Thymus (tissue), 11 donors: ENCODE results near the gene SEC14L6. TPM values are rescaled to one million over a fixed set of nuclear protein-coding genes. Genes with fewer than 3 reads are reported as not detected.

Experiments used
- DNase-seq, 9 donors: peaks; one replicate each; pipeline ENCODE4 v3.0.0-alpha.2; 2013; ENCODE audit warnings: low spot score in 9 of 9, low read depth in 6 of 9, missing footprints in 1 of 9
- H3K27ac ChIP-seq, 2 donors: one replicate each; pipeline ENCODE4 v1.5.1; 2013; ENCODE audit warnings: control low read depth in 1 of 2, low read depth in 1 of 2, low read length in 1 of 2, mild to moderate bottlenecking in 1 of 2, moderate library complexity in 1 of 2
- H3K27me3 ChIP-seq, 2 donors: one replicate each; pipeline ENCODE4 v1.5.1; 2013; ENCODE audit warnings: low read length in 1 of 2; ENCODE audit not compliant: control insufficient read depth in 2 of 2, insufficient read depth in 1 of 2
- H3K36me3 ChIP-seq, 2 donors: one replicate each; pipeline ENCODE4 v1.5.1; 2013; ENCODE audit warnings: low read length in 1 of 2, mild to moderate bottlenecking in 1 of 2, moderate library complexity in 1 of 2; ENCODE audit not compliant: control insufficient read depth in 2 of 2, insufficient read depth in 2 of 2
- H3K4me1 ChIP-seq, 2 donors: one replicate each; pipeline ENCODE4 v1.5.1; 2013; ENCODE audit warnings: low read length in 2 of 2; ENCODE audit not compliant: control insufficient read depth in 2 of 2, insufficient read depth in 2 of 2
- H3K4me3 ChIP-seq, 2 donors: one replicate each; pipeline ENCODE4 v1.5.1; 2013; ENCODE audit warnings: low read length in 2 of 2, control low read depth in 1 of 2, mild to moderate bottlenecking in 1 of 2
- H3K9me3 ChIP-seq, 2 donors: one replicate each; pipeline ENCODE4 v1.5.1; 2013; ENCODE audit warnings: low read length in 1 of 2, mild to moderate bottlenecking in 1 of 2; ENCODE audit not compliant: control insufficient read depth in 2 of 2, insufficient read depth in 1 of 2
- WGBS: extraction: QIAGEN DNeasy Blood & Tissue Kit; methylation state at CpG from one replicate; pipeline ENCODE4 v1.1.7; 2013; 5-methylcytosine and 5-hydroxymethylcytosine counted together
- polyA plus RNA-seq: library from polyadenylated mRNA; stranded (reverse); fragments of 200-250 nt; gene quantifications from one replicate; pipeline ENCODE4 v1.2.3, GENCODE V29; 2013
- total RNA-seq: library from RNA; stranded (reverse); fragments of 120-200 nt; gene quantifications from one replicate; pipeline ENCODE4 v1.2.4, GENCODE V29; 2013
- donor health status: healthy.

SEC14L6 gene
- total and polyA plus RNA-seq, 2 donors: 0.24 to 0.39 TPM

DNA sequence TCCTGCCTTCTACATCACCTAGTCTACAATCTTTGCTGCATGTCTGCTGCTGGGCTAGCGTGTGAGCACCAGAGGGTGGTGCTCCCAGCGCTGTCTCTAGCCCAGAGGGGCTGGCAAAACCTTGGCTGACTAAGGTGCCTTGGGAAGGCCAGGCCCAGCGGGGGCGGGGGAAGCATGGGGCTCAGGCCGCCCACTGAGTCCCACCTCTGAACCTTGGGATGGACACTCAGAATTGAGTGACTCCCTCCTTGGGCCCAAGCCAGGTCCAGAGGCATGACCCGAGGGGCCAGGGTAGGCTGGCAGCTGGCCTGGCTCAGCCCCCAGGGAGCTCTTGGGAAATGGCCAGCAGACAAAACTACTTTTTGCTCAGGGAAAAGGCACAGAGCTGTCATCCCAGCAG is 35.5 kb upstream of the SEC14L6 start:
- no peaks in the 10 kb centered on the region for H3K27me3 ChIP-seq
- H3K4me3 ChIP-seq: no peak overlapping the region
- H3K36me3 ChIP-seq: peaks cover 89 to 94% of the 10 kb centered on the region in 2 donors
- H3K27ac ChIP-seq: no peak overlapping the region
- 95% methylated on average over 6 of the region's 6 CpGs for WGBS
- DNase-seq: no peak
- no peaks in the 10 kb centered on the region for H3K4me1 ChIP-seq
- H3K9me3 ChIP-seq: peaks cover 0 to 1% of the 10 kb centered on the region in 2 donors

GRCh38 chr22:30580896-30581295 is 34.4 kb upstream of the SEC14L6 start:
- Histone ChIP-seq H3K9me3 (peaks cover 0 to 1% of the 10 kb centered on the region in 2 donors), H3K4me1 (no peaks in the 10 kb centered on the region), H3K4me3 (no peak overlapping the region), H3K36me3 (peaks cover 88 to 90% of the 10 kb centered on the region in 2 donors), H3K27me3 (peaks cover 0 to under 1% of the 10 kb centered on the region in 2 donors), H3K27ac (no peak overlapping the region)
- 97% methylated on average over 6 of the region's 6 CpGs for WGBS
- DNase-seq: no peak

DNA sequence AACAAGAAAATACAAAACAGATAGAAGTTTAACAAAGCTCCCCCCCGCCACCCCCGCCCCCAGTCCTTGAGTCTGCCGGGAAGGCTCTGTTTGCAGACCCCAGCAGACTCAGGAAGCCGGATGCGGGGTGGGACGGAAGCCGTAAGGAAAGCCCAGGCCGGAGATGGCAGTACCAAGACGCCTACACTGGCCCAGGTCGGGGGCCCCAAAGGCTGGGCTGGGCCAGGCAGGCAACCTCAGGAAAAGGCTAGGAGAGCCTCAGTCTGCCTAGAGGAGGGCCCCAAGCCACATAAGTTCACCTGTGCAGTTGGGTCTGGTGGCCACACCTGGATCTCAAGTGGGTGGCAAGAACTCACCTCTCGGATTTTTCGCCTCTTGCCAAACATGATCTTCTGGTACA is 31.9 kb upstream of the SEC14L6 start:
- H3K4me1 ChIP-seq: peaks cover 0 to 2% of the 10 kb centered on the region in 2 donors
- no peak overlapping the region for H3K4me3 ChIP-seq
- peaks cover 70 to 74% of the 10 kb centered on the region in 2 donors for H3K36me3 ChIP-seq
- 98% methylated on average over 12 of the region's 12 CpGs for WGBS
- no peak overlapping the region for H3K27ac ChIP-seq
- peaks cover 18 to 22% of the 10 kb centered on the region in 2 donors for H3K27me3 ChIP-seq
- H3K9me3 ChIP-seq: peaks cover 0 to 1% of the 10 kb centered on the region in 2 donors
- DNase-seq: no peak

- Histone ChIP-seq H3K27me3 (peaks cover 19 to 44% of the 10 kb centered on the region in 2 donors), H3K4me3 (no peak overlapping the region), H3K27ac (no peak overlapping the region), H3K4me1 (peaks cover 0 to 2% of the 10 kb centered on the region in 2 donors), H3K9me3 (peaks cover 0 to 1% of the 10 kb centered on the region in 2 donors), H3K36me3 (peaks cover 45 to 47% of the 10 kb centered on the region in 2 donors)
- 90% methylated on average over 15 of the region's 15 CpGs for whole genome bisulfite sequencing
- no peak for DNase-seq
These were observed 29.3 kb upstream of the SEC14L6 start for GRCh38 chr22:30575859-30576258.

GRCh38 chr22:30574997-30575671 is 28.6 kb upstream of the SEC14L6 start:
- peaks cover 0 to 2% of the 10 kb centered on the region in 2 donors for H3K4me1 ChIP-seq
- no peak overlapping the region for H3K4me3 ChIP-seq
- H3K27ac ChIP-seq: no peak overlapping the region
- 86% methylated on average over 12 of the region's 12 CpGs for WGBS
- peaks cover 38 to 40% of the 10 kb centered on the region in 2 donors for H3K36me3 ChIP-seq
- H3K27me3 ChIP-seq: peaks cover 19 to 44% of the 10 kb centered on the region in 2 donors
- no peak for DNase-seq
- H3K9me3 ChIP-seq: no peaks in the 10 kb centered on the region

DNA sequence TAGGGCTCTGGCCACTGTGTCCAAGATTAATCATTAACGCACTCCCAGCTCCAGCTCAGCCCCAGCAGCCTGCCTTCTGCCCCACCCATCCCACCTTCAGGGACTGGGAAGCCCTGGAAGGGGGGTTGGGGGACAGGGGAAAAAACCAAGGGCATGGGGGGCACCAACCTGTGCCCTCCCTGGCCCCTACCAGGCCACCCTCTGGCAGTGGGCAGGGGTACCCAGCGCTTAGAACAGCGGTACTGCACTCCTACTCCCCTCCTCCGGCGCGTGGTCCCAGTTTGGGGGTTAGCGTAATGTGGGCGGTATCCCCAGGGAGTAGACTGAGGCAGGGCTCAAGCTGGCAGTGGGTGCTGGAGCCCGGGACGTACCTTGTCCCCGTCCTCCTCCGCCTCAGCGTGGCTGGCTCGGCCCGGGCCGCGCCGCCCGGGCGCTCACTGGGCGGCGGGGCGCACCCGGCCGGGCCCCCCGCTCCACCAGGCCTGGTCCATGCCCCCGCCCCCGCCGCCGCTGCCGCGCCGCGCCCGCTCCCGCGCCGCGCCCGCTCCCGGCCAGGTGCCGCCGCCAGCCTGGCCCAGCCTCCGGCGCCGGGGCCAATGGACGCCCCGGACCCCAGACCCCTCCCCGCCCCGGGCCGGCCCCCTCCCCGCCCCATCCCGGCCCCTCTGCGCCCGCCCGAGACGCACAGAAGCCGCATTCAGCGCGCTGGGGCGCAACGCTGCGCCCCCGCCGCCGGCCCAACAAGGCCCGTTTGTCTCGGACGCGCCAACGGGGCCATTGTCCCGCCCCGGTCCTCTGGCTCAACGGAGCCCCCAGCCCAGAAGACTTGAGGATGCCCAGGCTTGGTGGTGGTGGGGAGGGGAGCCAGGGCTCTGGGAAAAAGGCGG is 27.8 kb upstream of the SEC14L6 start, which contains the start of gene GAL3ST1:
Gene GAL3ST1 (minus strand): TSS at position 571 of the 887 bp plus-strand sequence. CDS start 17,273 bp downstream, outside the sequence.
- H3K27me3 ChIP-seq: peaks cover 19 to 46% of the 10 kb centered on the region in 2 donors
- H3K27ac ChIP-seq: no peak within 1 kb of the TSS
- H3K4me3 ChIP-seq: no peak within 1 kb of the TSS
- H3K4me1 ChIP-seq: peaks cover 0 to 2% of the 10 kb centered on the region in 2 donors
- no peak for DNase-seq
- WGBS: 12% methylated on average over 75 of the region's 75 CpGs
- no peaks in the 10 kb centered on the region for H3K9me3 ChIP-seq
- H3K36me3 ChIP-seq: peaks cover 31 to 32% of the 10 kb centered on the region in 2 donors

- Histone ChIP-seq H3K4me1 (peaks cover 0 to 2% of the 10 kb centered on the region in 2 donors), H3K36me3 (peaks cover 24 to 25% of the 10 kb centered on the region in 2 donors), H3K9me3 (no peaks in the 10 kb centered on the region), H3K4me3 (no peak overlapping the region), H3K27me3 (peaks cover 19 to 48% of the 10 kb centered on the region in 2 donors), H3K27ac (no peak overlapping the region)
- no peak for DNase-seq
- WGBS: 65% methylated on average over 7 of the region's 7 CpGs
These were observed 27.1 kb upstream of the SEC14L6 start for GRCh38 chr22:30573594-30574094.

DNA sequence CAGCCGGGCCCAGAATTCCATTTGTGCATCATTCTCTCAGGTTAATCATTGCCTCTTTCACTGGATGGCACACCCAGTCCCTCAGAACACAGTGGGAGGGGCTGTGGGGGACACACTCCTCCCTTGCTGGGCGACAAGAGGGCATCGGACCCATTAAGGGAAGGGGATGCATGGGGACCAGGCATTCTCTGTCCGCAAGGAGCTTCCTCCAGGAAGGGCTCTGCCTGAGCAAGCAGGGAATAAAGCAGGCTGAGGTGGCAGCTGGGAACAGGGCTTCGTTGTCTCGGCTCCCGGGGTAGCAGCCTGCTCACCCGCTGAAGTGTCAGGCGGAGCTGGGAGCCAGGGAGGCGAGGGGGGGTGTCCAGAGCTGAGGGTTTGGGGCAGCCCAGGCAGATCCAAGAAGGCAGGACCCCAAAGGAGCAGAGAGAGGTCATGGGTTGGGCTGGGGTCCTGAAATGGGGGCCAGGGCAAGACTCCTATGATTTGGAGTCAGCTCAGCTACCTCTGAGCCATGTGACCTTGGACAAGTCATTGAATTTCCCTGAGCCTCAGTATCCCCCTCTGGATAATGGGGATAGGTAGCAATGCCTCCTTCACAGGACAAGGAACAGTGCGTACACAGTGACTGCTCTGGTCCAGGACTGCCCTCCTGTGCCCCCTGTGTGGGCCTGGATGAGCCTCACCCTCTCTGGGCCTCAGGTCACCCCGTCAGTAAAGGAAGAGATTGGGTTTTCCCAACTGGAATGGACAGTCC is 26.5 kb upstream of the SEC14L6 start:
- Histone ChIP-seq H3K9me3 (no peaks in the 10 kb centered on the region), H3K36me3 (peaks cover 18 to 20% of the 10 kb centered on the region in 2 donors), H3K4me3 (no peak overlapping the region), H3K4me1 (peaks cover 0 to 2% of the 10 kb centered on the region in 2 donors), H3K27me3 (peaks cover 19 to 50% of the 10 kb centered on the region in 2 donors), H3K27ac (no peak overlapping the region)
- no peak for DNase-seq
- WGBS: 78% methylated on average over 12 of the region's 12 CpGs
